NCI-H345 treated with DMSO at 0.1 percent for 48 hours (cell line): Measurements from ENCODE around the gene SLC8A1.

Experiments
- DNase-seq: peaks from one replicate; lab custom pipeline; 2025; ENCODE audit not compliant: unreplicated experiment; lab: John Stamatoyannopoulos, UW

The SLC8A1 gene

DNA sequence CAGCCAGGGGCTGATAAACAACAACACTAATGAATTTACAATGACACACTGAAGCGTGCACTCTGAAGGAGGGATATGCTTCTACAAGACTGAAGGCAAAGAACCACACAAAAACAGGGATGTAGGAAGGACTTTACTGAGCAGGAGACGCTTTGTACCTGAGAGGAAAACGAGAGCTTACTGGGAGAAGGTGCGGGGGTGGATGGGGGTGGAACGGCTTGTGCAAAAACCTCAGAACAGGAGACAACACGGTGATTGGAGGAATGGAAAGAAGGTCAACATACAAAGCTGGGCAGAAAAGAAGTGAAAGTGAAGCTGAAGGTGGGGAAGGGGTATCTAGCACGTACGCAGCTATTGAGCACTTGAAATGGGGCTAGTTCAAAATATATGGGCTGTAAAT is 93.1 kb downstream of the SLC8A1 start:
- DNase-seq: no peak

DNA sequence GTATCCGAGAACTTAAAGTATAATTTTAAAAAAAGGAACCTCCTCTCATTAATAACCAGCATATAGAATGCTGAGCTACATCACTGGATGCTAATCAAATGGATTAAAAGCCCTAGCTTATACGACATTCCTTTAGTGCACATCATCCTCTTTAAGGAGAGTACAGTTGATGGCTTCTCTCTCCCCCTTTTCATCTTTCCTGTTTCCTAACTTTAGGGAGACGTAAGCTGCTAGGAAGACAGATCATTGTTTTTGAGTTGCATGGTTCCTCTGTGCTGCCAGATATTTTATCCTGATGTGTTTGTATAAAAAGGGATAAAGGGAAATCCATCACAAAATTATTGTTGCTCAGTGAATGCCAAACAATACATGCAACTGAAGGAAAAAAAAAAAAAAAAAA is 94.2 kb downstream of the SLC8A1 start:
- DNase-seq: no peak

DNA sequence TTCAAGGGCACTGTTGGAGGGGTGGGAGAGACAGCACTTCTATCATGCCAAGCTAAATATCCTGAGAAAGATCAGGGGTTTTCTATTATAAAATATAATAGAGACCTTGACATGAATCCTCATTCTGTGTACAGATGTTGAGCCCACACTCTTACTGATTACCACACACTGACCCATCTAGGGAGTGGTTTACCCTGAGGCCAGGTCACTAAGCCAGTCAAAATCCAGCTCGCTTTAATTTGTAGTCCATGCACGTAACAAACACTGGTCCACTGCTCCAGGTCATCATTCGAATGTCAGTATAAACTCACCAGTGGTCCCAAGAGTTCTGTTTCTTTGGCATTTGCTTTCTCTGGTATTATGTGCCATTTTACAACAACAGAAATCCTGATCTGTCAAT is 96.4 kb downstream of the SLC8A1 start:
- no peak for DNase-seq

DNA sequence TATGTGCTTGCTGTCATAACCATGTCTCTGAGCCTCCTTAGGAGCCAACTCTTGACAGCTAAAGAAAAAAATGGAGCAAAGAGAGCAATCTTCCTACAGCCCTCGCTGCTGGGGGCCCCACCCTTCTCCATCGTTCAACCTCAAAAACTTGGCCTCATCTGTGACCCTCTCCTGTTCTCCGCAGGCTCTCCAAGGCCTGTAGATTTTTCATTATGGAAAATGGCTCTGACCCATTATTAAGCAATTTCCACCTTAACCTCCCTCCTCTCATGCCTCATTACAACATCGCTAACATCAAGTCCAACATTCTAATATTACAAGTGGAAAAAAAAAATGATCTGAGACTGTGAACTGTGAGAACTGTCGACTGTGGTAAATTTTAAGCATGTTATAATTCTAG is 98.7 kb downstream of the SLC8A1 start:
- no peak for DNase-seq

DNA sequence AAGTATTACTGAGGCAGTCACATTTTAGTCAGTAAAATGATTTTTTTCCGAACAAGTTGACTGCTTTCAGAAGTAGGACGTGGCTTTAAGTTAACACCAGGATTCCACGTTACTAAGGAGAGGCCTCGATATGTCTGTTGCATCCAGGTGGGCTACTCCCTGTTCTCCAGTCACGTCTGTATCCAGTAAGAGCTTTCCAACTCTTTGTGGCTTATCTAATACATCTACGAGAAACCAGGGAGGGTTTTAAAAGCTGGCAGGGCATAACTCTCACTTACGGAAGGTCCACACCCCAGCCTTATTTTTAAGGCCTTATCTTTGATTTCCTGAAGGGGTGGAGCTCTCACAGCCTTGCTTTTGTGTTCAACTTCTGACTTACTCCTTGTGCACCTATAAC is 99.2 kb downstream of the SLC8A1 start:
- DNase-seq: no peak

DNA sequence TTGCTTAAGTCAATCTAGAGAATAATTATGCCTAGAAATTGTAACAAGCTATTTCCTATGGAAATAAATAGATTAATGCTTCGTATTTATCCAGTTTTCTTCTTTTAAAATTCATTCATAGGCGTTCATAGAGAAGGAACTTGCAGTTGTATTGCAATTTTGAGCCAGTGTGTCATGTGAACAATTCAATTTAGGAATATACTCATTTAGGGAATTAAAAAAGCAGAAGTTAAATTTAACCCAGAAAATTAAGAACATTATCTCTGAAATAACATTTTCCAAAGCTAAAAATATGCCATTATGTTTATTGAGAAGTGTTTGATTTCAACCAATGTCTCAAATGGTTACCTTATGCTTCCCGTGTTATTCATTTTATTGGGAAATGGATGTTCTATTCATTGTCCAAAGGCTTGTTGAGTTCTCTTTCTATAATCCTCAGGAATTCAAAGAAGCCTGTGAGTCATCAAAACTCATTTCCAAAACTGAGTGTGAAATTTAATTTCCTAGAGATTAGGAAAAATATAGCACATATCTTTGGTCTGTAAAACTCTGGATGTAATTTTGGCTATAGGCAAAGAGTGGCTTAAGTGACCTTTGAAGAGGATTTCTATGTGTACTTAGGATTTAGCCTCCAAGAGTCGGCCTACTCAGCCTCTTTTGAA is 99.7 kb downstream of the SLC8A1 start:
- DNase-seq: no peak

DNA sequence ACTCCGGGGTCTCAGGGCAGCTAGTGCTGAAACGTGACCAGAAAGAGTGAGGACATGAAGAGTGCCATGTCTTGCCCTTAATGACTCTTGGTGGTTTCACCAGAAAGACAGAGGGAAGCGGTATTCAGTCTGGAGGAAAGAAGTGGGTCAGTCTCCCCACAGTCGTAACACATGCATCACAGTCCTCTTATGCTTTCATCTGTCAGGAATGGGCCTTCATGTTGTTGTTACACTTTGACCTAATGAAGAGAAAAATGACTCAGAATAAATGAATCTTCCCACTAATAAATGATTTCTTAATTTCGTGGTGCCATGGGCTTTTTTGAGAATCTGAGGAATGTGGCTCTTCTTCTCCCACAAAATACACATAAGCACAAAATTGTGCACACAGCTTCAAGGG is 103.2 kb downstream of the SLC8A1 start:
- DNase-seq: no peak

DNA sequence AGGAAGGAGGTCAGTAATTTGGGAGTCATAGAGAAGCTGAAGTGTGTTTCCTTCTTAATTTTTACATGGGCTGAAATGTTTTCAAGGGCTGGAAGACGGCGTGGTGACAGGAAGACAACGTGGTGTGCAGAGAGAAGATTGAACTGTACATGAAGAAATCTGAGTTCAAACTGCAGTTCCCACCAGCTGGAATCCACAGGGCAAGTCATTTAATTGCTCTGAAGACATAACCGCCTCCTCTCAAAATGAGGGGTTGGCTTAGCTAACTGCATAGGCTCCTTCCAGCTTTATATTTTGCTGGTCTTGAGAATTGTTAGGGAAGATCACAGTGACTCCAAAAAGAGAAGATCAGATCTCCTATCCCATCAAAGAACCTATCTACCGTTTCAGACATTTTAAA is 103.9 kb downstream of the SLC8A1 start:
- no peak for DNase-seq

DNA sequence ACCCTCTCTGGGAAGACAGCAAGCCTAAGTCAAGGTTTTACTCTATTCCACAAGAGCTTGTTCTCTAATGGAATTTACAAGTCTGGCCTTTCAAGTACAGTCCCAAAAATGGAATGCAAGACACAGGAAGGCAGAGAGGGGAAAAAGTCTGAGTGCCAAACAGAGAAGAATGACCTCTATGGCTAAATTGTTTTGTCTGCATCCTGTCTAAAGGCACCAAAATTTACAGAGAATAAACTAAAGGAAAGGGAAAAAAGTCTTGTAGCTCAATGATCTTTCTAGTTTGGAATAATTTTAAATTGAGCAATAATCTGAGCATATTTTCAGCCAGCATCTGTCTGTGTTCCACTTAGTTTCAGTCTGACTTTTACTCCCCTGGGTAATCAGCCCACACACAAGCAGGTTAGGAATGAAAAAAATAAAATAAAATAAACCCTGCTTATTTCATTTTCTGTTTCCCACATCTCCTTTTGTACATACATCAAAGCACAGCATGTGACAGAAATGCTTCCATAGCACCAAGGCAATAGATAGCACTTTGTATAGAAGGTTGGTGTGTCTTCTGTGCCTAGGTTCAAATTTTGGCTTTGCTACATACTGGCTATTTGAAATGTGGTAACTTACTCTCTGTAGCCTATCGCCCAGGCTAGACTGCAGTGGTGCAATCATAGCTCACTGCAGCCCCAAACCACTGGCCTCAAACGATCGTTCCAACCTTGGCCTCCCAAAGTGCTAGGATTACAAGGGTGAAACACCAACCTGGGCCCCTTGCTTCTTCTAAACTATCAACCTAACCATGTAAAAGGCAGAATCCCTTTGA is 105.1 kb downstream of the SLC8A1 start:
- DNase-seq: no peak

DNA sequence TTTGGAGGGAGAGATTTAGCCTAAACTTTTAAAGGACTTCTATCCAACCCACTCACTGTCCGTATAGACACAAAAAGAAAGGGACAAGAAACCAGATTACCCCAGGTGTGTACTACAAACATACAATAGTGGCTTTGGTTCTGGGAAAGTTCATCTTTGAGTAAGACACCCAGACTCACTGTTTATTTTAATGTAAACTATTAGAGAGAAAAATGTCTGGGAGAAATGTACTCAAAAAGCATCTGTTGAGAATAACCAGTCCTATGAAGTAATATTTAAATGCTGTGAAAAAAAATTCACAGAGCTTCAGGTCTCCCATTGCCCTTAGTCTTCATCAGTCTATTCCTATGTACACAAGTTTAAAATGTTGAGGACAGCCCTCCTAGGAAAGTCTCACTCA is 107.5 kb downstream of the SLC8A1 start:
- DNase-seq: no peak

DNA sequence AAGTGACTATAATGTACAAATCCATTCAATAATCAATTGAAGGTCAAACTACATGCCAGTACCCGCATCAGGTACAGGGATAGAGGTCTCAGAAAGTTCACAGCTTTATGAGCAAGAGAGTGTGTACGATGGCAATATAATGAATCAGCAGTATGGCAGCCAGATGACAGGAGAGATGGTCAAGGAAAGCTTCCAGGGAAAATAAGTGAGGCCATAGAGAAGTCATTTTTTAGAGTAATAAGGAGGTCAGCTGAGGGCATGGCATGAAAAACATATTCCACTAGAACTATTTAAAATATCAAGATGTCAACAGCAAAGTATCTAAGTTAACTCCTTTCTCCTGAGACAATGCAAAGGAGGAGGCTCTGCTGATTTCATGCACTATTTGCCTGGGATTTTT is 108.0 kb downstream of the SLC8A1 start:
- DNase-seq: no peak

DNA sequence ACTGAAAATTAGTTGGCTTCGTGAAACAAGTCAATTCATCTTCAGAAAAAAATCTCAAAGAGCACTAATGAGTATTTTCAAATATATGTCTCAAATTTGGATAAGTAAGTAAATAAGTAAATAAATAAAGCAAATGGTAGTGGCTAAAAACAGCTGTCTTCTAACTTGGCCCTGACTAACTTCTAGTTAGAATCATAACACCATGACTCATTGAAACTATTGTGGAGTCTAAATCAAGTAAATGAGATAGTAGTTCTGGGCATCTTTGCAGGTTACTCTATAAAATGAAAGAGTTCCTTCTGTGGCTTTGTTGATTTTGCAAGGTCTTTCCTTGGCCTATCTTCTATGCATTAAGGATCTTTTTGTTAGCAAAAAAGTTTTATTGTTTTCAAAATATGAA is 110.7 kb downstream of the SLC8A1 start:
- no peak for DNase-seq

DNA sequence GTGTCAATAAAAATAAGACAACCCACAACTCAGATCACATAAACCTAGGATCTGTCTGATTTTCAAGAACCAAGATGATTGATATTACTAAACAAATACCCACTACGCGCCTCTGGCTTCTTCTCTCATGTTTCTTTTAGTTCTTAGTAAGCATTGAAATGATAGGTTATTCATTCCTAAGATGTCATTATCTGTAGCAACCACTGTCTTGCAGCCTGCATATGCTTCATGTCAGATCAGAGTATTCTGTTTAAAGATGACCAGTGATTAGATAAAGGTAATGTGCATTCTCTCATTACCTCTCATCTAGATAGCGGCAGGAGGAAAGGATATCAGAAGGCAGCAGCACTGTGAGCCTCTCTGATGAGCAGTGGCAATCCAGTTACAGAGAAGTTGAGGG is 112.9 kb downstream of the SLC8A1 start:
- no peak for DNase-seq

DNA sequence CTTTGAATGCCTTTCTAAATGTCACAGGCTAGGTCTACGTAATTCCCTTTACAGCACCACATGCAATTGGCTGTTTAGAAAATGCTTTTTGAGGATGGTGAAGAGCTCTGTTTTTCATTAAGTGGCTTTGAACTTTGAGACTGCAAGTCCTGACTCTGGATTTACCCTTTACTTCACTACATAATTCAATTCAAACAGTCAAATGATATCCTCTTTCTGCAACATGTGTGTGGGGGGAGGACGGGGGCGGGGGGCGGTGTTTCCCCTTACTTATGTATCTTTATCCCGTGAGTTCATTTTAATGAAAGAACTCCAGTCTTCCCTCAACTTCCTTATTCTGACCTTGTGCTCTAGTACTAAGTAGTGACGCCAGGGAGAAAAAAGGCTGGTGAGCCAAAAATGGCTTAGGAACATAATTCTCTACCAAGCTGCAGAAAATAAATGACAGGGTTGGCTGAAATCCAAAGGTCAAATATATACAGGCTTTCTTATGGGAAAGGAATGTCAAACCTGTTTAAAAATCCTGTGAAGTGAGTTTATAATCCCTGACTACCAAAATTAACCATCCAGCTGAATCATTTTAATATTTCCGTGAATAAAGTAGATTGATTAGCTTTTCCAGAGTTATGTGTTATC is 119.6 kb downstream of the SLC8A1 start:
- no peak for DNase-seq

DNA sequence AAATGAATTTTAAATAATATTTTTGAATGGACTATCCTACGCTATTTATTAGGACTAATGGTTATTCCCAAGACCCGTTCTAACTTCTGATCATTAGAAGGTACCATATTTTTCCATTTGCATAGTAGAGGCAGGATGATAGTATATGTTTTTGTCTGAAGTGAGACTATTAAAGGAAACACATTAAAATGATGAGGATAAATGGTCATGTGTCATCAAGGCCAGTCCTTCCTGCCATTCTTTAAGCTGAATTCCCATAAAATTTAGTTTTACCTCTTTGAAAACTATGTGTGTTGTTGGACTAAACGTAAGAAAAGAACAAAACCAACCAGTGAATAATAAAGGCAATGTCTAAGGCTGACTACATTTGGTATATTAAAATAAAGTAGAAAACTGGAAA is 121.8 kb downstream of the SLC8A1 start:
- no peak for DNase-seq

DNA sequence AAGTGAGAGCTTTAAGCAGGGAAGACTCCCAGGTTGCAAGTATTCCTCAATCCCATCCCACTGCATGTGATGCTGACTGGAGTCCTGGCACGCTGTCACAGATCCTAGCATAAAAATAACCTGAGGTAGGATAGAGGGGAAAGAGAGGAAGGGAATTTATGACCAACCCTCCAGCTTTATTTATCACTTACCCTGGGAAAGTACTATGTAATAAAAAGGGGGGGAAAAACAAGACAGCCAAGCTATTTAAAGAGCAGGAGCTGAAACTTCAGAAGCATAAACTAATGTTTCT is 122.2 kb downstream of the SLC8A1 start:
- no peak for DNase-seq

DNA sequence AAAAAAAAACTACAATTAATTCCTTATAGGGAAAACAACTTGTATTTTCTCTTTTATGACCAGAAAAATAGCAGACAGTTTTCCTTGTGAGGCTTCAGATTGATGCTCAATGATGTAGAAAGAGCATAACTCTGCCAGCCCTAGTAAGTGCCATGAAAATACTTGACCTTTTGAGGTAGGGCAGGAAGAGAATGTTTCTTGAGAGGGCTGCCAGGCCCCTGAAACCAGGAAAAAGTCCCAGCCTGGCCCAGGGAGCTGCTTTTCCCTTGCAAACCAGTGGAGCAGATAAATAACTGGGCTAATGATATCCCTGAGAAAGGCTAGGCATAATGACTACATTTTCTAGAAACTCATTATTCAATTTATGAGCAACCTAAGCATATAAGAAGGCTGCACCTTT is 126.8 kb downstream of the SLC8A1 start:
- DNase-seq: no peak

DNA sequence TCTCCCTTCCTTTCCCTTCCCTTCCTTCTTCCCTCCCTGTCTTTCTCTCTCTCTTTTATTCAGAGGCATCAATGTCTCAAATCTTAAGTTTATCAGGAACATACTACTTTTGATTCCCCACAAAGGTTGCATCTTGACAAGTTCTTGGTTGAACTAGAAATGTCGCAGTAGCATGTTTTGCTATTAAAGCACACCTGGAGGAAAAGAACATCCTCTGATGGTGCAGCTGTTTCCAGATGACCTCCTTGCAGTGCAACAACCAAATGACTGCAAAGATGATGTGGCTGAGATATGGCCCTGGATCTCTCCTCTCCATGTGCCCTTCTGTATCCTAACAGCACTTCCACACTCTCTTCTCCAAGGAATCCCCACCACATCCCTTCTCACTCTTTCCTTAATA is 127.2 kb downstream of the SLC8A1 start:
- DNase-seq: no peak

DNA sequence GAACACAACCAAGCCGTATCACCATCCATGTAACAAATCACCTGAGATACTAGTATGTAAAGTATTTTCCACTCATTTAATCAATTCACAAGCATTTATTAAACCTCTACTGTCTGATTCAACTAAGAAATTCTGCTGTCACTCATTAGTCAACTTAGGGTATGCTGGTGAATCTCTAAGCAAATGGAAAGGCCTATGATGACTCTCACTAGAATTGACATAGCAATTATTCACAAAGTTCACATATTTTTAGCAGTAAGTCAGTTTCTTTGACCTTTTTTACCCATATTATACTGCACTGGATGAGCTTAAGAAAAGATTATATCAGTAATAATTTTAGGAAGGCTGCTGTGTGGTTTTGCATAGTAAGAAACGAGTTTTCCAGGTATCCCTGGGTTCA is 130.1 kb downstream of the SLC8A1 start:
- DNase-seq: no peak

DNA sequence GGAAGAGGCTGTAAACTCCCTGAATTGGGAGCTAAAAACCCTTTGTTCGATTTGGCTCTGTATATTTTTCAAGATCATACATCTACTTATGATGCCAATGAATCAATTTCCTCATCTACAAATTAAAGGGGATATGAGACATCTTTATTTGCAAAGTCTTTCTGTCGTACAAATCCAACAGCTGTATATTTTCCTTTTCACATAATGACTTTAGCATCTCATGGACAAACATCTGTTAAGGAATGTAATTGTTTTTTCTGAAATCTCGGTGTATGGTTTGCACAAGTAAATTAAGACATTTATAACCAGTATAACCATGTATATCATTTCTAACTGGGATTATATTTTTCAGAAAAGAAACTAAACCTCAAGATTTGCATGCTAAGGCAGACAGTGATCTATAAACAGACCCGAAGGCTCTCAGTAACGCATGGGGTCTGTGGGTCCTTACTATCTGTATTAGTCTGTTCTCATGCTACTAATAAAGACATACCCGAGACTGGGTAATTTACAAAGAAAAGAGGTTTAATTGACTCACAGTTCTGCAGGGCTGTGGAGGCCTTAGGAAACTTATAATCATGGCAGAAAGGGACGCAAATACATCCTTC is 130.8 kb downstream of the SLC8A1 start:
- DNase-seq: no peak

DNA sequence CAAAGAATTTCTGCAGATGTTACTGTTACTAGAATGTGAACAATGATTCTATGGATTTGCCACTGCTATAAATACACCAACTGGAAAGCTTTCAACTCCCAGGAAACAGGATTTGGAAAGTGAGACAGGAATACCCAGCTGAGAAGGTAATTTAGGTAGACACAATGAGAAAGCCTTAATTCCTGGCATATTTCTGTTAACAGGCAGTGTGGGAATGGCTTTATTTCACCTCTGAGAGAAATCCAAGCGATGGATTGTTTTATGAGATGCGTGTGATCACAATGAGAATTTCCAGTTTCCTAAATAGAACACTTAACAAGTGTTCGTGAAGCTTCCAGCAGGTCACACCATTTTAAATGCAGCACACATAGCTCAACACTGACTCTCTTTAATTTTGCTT is 133.0 kb downstream of the SLC8A1 start:
- DNase-seq: no peak

DNA sequence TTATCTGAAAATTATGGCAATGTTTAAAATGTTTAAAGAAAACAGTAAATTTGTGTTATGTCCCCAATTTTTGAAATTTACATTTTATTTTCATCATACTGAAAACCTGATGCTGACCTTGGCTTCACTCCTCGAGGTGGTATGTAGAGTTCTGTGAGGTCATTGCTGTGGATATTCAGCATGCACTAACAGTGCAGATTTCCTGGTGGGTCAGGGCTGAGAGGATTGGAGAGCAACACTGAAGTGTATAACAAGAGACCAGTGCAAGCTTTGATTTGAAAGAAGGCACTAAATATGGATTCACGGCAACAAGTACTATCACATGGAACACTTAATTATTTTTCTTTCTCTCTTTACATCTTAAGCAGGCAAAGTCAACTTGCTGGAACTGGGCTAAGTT is 134.1 kb downstream of the SLC8A1 start:
- no peak for DNase-seq
